Epithelial cell of esophagus (primary cell): ENCODE results near the gene WDR43.
A peak's percentile ranks its signal among the peaks of the same experiment; 100 is the strongest.

Source experiments
- DNase-seq: peaks from one replicate; pipeline ENCODE4 v3.0.0; 2010; ENCODE audit warnings: low read depth
- H3K4me3 ChIP-seq: 2 replicates; pipeline ENCODE4 v1.5.1; 2011; ENCODE audit warnings: mild to moderate bottlenecking, low read length, control low read depth
- TF ChIP-seq, protein P1 (sequence below): IDR thresholded peaks from 2 replicates; pipeline ENCODE4 v1.5.1; 2011; ENCODE audit warnings: low read depth, mild to moderate bottlenecking, low read length, control low read depth, inconsistent platforms; ENCODE audit not compliant: insufficient read depth; ENCODE audit errors: missing control alignments

WDR43 gene

DNA sequence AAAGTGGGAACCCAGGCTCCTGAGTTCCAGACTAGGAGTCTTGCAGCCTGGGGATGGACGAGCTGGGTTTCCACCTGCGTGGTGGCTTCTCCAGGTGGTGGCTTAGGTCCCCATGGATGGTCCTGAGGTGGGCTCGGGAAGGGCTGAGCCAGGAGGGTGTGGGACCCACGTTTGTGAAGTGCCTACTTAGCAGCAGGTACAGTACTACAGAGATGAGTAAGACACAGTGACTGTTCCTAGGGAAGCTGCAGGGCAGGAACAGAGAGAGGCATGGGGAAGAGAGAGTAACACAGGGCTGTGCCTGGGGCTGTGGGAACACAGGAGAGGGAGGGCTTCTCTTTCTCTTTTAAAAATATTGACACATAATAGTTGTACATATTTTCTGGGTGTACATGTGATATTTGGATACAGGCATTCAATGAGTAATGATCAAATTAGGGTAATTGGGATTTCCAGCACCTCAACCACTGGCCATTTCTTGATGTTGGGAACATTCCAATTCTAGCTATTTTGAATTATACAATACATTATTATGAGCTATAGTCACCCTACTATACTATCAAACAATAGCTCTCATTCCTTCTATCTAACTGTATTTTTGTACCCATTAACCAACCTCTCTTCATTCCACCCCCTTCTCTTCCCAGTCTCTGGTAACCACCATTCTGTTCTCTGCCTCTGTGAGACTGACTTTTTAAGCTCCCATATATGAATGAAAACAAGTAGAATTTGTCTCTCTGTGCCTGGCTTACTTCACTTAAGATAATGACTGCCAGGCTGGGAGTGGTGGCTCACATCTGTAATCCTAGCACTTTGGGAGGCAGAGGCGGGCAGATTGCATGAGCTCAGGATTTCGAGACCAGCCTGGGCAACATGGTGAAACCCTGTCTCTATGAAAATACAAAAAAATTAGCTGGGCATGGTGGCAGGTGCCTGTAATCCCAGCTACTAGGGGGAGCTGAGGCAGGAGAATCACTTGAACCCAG lies 101.6 kb downstream of the WDR43 start:
- DNase-seq: peak; percentile 60
- no peak overlapping the region for H3K4me3 ChIP-seq
- TF ChIP-seq, protein P1, sequence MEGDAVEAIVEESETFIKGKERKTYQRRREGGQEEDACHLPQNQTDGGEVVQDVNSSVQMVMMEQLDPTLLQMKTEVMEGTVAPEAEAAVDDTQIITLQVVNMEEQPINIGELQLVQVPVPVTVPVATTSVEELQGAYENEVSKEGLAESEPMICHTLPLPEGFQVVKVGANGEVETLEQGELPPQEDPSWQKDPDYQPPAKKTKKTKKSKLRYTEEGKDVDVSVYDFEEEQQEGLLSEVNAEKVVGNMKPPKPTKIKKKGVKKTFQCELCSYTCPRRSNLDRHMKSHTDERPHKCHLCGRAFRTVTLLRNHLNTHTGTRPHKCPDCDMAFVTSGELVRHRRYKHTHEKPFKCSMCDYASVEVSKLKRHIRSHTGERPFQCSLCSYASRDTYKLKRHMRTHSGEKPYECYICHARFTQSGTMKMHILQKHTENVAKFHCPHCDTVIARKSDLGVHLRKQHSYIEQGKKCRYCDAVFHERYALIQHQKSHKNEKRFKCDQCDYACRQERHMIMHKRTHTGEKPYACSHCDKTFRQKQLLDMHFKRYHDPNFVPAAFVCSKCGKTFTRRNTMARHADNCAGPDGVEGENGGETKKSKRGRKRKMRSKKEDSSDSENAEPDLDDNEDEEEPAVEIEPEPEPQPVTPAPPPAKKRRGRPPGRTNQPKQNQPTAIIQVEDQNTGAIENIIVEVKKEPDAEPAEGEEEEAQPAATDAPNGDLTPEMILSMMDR: no peak

DNA sequence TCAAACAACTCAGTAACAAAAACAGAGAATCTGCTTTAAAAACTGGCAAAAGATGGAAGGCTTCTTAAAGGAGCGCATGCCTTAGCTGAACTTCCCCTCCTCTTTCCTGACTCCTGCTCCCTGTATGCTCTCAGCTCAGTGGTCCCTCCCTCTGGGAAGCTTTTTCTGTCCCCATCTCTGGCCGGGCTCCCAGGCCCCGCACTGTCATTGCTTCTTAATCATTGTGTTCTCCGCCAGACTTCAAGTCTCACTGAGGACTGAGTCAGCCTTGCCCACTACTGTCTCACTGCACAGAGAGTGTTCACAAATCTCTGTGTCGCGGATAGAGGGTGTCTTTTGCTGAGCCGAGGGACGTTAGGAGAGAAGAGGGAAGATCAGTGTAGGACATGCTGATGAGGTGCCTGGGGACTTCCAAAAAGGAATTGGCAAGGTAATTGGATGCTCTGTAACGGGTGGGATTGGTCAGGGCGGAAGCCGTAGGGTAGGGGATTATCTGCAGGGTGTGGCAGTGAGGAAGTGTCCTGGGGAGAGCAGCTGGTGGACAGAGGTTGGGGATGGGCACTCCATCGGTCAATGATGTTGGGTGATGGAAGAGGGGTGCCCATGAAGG lies 102.9 kb downstream of the WDR43 start:
- H3K4me3 ChIP-seq: no peak overlapping the region
- TF ChIP-seq, protein P1: no peak
- DNase-seq: no peak
